Stimulated activated memory B cell treated with anti-CD40 and anti-IgM and Interleukin-4, amounts not matched to agents 10 μg/mL and 1 μg/mL and 100 μg/mL, for 72 hours (primary cell): Measurements from ENCODE around the gene KDM7A.

Experiments used
- ATAC-seq: fragments of 150-1000 bp; cut with Tn5 transposase; 2 replicates; pipeline ENCODE4 v1.10.0; 2021
- H3K27ac Mint-ChIP-seq: one replicate; pipeline ENCODE4 v1.8.0; 2022; ENCODE audit warnings: mild to moderate bottlenecking, mixed read lengths
- H3K27me3 Mint-ChIP-seq: one replicate; pipeline ENCODE4 v1.8.0; 2022; ENCODE audit warnings: mixed read lengths
- H3K36me3 Mint-ChIP-seq: one replicate; pipeline ENCODE4 v1.8.0; 2022; ENCODE audit warnings: mixed read lengths
- H3K4me1 Mint-ChIP-seq: one replicate; pipeline ENCODE4 v1.8.0; 2022; ENCODE audit warnings: mixed read lengths
- H3K4me3 Mint-ChIP-seq: one replicate; pipeline ENCODE4 v1.8.0; 2022; ENCODE audit warnings: mild to moderate bottlenecking, moderate library complexity, mixed read lengths
- H3K9me3 Mint-ChIP-seq: one replicate; pipeline ENCODE4 v1.8.0; 2022; ENCODE audit warnings: mixed read lengths

The KDM7A gene

DNA sequence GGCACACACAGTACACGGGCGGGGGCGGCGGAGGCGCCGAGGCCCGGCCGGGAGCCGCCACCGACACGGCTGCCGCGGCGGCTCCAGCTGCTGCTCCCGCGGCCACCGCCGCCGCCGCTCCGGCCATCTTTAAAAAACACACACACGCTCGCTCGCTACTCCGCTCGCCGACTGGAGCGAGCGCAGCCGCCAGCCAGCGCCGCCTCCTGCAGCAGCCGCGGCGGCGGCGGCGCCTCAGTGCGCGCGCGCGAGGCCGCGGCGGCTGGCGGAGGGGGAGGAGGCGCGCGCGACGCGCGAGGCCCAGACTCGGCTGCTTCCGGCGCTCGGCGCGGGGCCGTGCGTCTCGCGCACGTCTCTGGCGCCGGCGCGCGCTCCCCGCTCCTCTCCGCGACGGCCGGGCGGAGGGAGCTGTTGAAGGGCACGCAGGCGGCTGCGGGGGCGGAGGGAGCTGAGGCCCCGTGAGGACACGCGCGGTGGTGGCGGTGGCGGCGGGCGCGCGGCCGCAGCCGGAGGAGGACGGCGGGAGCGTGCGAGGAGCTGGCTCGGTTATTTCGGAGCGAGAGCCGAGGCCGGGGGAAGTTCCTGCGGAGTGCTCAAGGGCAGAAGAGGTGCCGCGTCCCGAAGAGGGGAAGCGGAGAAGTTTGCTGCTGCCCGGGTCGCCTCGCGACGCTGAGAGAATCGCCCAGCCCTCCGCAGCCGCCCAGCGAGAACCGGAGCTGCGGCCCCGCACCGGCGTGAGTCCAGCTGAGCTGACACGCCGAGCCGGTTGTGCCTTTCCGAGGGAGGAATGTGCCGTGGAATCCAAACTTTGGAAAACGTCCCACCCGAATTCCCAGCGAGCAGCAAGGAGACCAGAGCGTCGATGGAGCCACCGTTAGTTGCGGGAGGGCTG is at the start of gene KDM7A:
Gene KDM7A (minus strand): TSS at position 173 of the 892 bp plus-strand sequence. CDS start 46 bp downstream, at position 127.
- Mint-ChIP-seq H3K9me3 (no peaks in the 10 kb centered on the region), H3K4me3 (peak within 1 kb of the TSS; percentile 89), H3K27me3 (no peaks in the 10 kb centered on the region), H3K4me1 (peaks cover 29% of the 10 kb centered on the region), H3K27ac (peak within 1 kb of the TSS; percentile 94), H3K36me3 (no peaks in the 10 kb centered on the region)
- ATAC-seq = peak; percentile 91

DNA sequence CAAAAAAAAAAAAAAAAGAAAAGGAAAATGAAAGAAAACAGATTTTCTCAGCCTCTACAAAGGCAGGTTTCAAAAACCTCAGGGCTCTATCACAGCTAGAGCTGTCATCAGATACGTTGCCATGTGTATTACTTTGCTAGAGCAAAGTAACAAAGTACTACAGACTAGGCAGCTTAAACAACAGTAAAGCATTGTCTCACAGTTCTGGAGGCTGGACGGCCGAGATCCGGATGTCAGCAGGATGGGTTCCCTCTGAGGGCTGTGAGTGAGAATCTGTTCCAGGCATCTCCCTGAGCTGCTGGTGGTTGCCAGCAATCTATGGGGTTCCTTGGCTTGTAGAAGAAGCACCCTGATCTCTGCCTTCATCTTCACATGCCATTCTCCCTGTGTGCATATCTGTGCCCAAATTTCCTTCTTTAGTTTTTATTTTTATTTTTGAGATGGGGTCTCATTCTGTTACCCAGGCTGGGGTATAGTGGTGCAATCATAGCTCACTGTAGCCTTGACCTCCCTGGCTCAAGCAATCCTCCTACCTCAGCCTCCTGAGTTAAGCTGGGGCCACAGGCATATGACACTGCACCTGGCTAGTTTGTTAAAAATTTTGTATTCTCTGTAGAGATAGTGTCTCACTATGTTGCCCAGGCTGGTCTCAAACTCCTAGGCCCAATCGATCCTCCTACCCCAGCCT is 48.9 kb upstream of the KDM7A start:
- Mint-ChIP-seq H3K4me3 (no peak overlapping the region), H3K27ac (peak overlapping the region; percentile 42), H3K9me3 (no peaks in the 10 kb centered on the region), H3K36me3 (no peaks in the 10 kb centered on the region), H3K27me3 (no peaks in the 10 kb centered on the region), H3K4me1 (peaks cover 58% of the 10 kb centered on the region)
- no peak for ATAC-seq

- peaks cover 2% of the 10 kb centered on the region for H3K9me3 Mint-ChIP-seq
- peaks cover 45% of the 10 kb centered on the region for H3K4me1 Mint-ChIP-seq
- peaks cover 1% of the 10 kb centered on the region for H3K36me3 Mint-ChIP-seq
- peak overlapping the region; percentile 3 for H3K4me3 Mint-ChIP-seq
- H3K27ac Mint-ChIP-seq = peak overlapping the region; percentile 67
- no peak for ATAC-seq
- no peaks in the 10 kb centered on the region for H3K27me3 Mint-ChIP-seq
These were observed 46.9 kb upstream of the KDM7A start for GRCh38 chr7:140223515-140224221.

DNA sequence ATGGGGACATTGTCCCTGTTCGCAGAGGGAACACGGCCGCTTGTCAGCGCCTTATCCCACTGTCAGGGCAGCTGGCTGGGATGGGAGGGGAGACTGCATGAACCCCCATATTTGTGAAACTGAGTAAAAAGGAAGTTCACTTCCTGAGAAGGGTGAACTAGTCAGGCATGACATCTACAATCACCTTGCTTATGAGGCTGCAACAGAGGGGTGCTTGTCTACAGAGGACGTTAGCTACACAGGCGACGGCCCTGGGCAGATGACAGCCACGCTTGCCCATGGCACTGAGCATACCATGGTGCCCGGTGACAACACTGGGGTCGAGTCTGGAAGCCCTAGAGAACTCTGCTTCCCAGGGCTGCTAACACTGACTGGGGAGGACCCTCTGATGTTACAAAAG is 46.0 kb upstream of the KDM7A start:
- peak; percentile 94 for ATAC-seq
- H3K27ac Mint-ChIP-seq = peak overlapping the region; percentile 67
- peak overlapping the region; percentile 44 for H3K4me3 Mint-ChIP-seq
- peaks cover 7% of the 10 kb centered on the region for H3K9me3 Mint-ChIP-seq
- no peaks in the 10 kb centered on the region for H3K27me3 Mint-ChIP-seq
- peaks cover 6% of the 10 kb centered on the region for H3K36me3 Mint-ChIP-seq
- H3K4me1 Mint-ChIP-seq = peaks cover 42% of the 10 kb centered on the region

GRCh38 chr7:140219672-140220524 is 43.1 kb upstream of the KDM7A start:
- H3K27ac Mint-ChIP-seq = peak overlapping the region; percentile 73
- peaks cover 36% of the 10 kb centered on the region for H3K4me1 Mint-ChIP-seq
- H3K27me3 Mint-ChIP-seq = no peaks in the 10 kb centered on the region

DNA sequence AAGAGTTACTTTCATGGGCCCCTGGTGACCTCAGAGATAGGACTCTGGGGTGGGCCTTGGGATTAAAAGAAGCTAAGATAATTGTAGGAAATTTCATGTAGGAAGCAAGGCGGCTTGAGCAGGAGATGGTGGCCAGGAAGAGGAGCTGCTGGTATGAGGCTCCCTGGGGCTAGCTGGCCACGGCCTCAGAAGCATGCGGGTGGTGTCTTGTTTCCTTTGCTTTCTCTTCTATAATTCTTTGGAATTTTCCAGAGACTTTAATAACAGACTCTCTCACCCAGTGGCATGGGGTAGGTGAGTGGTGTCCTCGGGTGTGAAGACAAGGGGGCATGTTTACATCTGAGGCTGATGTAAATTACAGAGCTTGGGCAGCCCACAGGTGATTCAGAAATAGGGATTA is 41.9 kb upstream of the KDM7A start:
- H3K4me1 Mint-ChIP-seq = peaks cover 37% of the 10 kb centered on the region
- peaks cover 6% of the 10 kb centered on the region for H3K36me3 Mint-ChIP-seq
- ATAC-seq = no peak
- peaks cover 11% of the 10 kb centered on the region for H3K9me3 Mint-ChIP-seq
- H3K27me3 Mint-ChIP-seq = no peaks in the 10 kb centered on the region
- no peak overlapping the region for H3K4me3 Mint-ChIP-seq
- peak overlapping the region; percentile 73 for H3K27ac Mint-ChIP-seq

More at GRCh38 chr7:140219672-140220524, 43.1 kb upstream of the KDM7A start:
- Mint-ChIP-seq H3K4me3 (no peak overlapping the region), H3K36me3 (peaks cover 6% of the 10 kb centered on the region), H3K9me3 (peaks cover 11% of the 10 kb centered on the region)
- no peak for ATAC-seq

DNA sequence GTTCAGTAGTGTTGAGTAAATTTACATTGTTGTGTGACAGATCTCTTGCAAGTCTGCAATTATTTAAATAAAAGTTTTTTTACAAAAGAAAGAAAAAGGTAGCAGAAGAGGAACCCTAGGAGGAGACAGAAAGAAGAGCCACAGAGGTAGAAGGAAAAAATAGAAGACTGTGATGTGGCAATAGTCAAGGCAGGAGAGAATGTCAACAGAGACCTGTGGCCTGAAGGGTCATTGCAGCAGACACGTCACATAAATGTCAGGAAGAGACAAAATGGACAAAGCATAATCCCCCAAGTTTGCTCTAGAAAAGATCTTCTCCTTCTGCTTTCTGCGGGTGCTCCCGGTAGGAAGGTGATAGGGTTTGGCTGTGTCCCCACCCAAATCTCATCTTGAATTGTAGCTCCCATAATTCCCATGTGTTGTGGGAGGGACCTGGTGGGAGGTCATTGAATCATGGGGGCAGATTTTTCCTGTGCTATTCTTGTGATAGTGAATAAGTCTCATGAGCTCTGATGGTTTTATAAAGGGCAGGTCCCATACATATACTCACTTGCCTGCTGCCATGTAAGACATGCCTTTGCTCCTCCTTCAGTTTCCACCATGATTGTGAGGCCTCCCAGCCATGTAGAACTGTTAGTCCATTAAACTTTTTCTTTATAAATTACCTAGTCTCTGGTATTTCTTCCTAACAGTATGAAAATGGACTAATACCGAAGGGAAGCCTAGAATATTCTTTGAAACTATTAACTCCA is 41.1 kb upstream of the KDM7A start:
- ATAC-seq = no peak
- Mint-ChIP-seq H3K4me3 (no peak overlapping the region), H3K4me1 (peaks cover 34% of the 10 kb centered on the region), H3K9me3 (peaks cover 11% of the 10 kb centered on the region), H3K36me3 (peaks cover 6% of the 10 kb centered on the region), H3K27ac (peak overlapping the region; percentile 73), H3K27me3 (no peaks in the 10 kb centered on the region)

- Mint-ChIP-seq H3K4me3 (no peak overlapping the region), H3K4me1 (peaks cover 48% of the 10 kb centered on the region), H3K9me3 (peaks cover 11% of the 10 kb centered on the region), H3K27ac (no peak overlapping the region), H3K36me3 (peaks cover 6% of the 10 kb centered on the region), H3K27me3 (no peaks in the 10 kb centered on the region)
- no peak for ATAC-seq
These were observed 38.5 kb upstream of the KDM7A start for GRCh38 chr7:140215281-140215680.

DNA sequence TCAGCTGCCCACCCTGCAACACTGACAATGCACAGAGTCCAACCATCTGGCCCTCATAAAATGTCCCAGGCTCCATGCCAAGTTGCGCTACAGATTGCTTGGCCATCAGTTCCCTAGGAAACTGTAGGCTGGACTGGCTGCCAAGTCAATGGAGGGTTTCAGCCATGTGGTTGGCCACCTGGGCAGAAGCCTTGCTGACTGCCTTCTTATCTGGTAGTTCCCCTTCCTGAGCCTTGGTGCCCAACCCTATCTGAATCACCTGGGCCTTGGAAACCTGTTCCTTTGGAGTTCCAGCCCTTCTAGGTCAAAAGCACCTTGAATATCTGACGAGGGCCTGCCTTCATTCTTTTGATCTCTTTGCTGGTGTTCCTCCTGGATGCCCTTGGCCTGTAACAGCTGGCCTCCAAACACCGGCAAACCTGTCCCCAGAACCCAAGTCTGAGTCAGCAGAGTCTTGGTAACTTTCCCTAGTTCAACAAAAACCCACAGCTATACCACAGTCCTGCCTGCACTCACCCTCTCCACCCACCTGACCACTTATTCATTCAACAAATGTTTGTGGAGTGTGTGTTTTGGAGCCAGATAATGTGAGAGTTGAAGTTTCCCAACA is 37.4 kb upstream of the KDM7A start:
- H3K9me3 Mint-ChIP-seq = peaks cover 11% of the 10 kb centered on the region
- H3K4me1 Mint-ChIP-seq = peaks cover 59% of the 10 kb centered on the region
- peak overlapping the region; percentile 78 for H3K27ac Mint-ChIP-seq
- H3K4me3 Mint-ChIP-seq = peak overlapping the region; percentile 18
- no peaks in the 10 kb centered on the region for H3K27me3 Mint-ChIP-seq
- H3K36me3 Mint-ChIP-seq = peaks cover 6% of the 10 kb centered on the region
- peak; percentile 79 for ATAC-seq

GRCh38 chr7:140213684-140214074 is 36.9 kb upstream of the KDM7A start:
- Mint-ChIP-seq H3K4me3 (peak overlapping the region; percentile 18), H3K36me3 (peaks cover 5% of the 10 kb centered on the region), H3K27me3 (no peaks in the 10 kb centered on the region), H3K4me1 (peaks cover 64% of the 10 kb centered on the region), H3K9me3 (peaks cover 9% of the 10 kb centered on the region), H3K27ac (peak overlapping the region; percentile 78)
- ATAC-seq = no peak

GRCh38 chr7:140212100-140212881 is 35.5 kb upstream of the KDM7A start:
- Mint-ChIP-seq H3K27me3 (no peaks in the 10 kb centered on the region), H3K36me3 (no peaks in the 10 kb centered on the region), H3K4me1 (peaks cover 78% of the 10 kb centered on the region), H3K4me3 (peak overlapping the region; percentile 24), H3K27ac (peak overlapping the region; percentile 78), H3K9me3 (no peaks in the 10 kb centered on the region)
- peak; percentile 48 for ATAC-seq

DNA sequence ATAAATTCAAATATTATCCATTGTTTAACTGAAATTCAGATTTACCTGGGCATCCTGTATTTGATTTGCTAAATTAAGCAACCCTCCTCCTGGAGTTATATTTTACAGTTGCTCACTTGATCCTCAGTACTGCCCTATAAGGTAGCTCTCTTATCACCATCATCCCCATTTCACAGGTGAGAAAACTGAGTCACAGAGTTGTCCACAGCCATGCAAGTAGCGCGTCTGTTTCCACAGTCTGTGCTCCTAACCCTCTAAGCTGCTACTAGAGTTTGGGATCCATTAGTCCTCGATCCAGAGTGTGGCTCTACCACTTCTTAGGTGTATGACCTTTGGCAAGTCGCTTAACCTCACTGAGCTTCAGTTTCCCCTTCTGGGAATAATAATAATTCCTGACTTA is 34.9 kb upstream of the KDM7A start:
- ATAC-seq = no peak
- Mint-ChIP-seq H3K9me3 (no peaks in the 10 kb centered on the region), H3K27ac (peak overlapping the region; percentile 78), H3K36me3 (no peaks in the 10 kb centered on the region), H3K27me3 (no peaks in the 10 kb centered on the region), H3K4me3 (no peak overlapping the region), H3K4me1 (peaks cover 84% of the 10 kb centered on the region)
